Fibroblast of peridontal ligament (primary cell): ENCODE measurements around the gene PBLD.
"Not testable (repeated sequence)": the region's sequence is repeated elsewhere in the genome, so short reads cannot be mapped to it uniquely, and the experiment has no call there.

Source experiments
- DNase-seq: peaks from one replicate; pipeline ENCODE4 v3.0.0-alpha.2; 2010; ENCODE audit errors: extremely low read depth

PBLD gene

DNA sequence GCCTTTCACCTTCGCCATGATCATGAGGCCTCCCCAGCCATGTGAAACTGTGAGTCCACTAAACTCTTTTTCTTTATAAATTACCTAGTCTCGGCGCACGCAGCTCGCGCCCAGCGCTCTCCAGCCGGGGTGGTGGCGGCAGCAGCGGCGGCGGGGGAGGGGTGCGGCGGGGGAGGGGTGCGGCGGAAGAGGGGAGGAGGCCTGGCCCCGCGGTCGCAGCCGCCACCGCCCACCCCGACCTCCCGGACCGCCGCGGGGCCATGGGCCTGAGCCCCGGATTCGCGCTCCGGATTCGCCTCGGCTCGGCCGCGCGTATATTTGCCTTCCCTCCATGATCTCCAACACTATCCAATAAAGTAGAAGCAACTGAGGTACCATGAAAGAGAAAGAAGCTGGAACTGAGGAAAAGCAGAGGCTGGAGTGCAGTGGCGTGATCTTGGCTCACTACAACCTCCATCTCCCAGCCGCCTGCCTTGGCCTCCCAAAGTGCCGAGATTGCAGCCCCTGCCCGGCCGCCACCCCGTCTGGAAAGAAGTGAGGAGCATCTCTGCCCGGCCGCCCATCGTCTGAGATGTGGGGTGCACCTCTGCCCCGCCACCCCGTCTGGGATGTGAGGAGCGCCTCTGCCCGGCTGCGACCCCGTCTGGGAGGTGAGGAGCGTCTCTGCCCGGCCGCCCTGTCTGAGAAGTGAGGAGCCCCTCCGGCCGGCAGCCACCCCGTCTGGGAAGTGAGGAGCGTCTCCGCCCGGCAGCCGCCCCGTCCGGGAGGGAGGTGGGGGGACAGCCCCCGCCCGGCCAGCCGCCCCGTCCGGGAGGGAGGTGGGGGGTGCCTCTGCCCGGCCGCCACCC lies 53.6 kb downstream of the PBLD start:
- not testable (repeated sequence) for DNase-seq

DNA sequence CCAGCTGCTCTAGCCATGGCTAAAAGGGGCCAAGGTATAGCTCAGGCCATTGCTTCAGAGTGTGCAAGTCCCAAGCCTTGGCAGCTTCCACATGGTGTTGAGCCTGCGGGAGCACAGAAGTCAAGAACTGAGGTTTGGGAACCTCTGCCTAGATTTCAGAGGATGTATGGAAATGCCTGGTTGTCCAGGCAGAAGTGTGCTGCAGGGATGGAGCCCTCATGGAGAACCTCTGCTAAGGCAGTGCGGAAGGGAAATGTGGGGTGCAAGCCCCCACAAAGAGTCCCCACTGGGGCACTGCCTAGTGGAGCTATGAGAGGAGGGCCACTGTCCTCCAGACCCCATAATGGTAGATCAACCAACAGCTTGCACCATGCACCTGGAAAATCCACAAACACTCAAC lies 54.9 kb downstream of the PBLD start:
- DNase-seq: not testable (repeated sequence)

DNA sequence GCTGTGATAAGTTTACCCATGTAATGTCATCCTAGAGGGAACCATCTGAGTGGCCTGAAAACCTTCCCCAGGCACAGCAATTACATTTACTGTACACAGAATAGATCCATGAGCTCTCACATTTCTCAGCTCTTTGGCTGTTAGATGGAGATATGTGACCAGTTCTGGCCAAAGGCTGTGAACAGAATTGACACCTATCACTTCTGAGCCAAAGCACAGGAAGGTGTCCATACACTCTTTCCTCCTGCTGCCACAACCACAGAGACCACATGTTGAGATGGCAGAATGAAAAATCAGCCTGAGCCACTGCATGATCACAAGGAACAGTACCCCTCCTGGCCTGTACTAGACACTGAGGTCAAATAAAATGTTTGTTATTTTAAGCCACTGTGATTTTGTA lies 56.5 kb downstream of the PBLD start:
- DNase-seq: no peak

DNA sequence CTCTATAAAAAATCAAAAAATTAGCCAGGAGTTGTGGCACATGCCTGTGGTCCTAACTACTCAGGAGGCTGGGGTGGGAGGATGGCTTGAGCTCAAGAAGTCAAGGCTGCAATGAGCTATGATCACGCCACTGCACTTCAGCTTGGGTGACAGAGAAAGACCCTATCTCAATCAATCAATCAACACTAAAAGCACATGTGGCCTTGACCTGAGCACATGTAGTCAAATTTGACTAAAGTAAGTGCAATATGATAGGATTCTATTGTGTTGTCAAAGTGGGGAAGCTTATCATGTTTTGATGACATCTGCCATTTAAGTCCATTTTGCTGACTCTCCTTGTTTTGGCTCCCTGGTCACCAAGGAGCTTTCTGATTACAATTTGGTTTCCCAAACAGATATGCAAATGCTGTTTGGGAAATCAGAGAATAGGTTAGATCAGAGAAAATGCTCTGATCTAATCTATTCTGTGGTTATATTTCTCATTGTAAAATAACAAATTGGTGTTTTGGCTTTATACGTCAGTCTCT lies 57.1 kb downstream of the PBLD start:
- DNase-seq: no peak

DNA sequence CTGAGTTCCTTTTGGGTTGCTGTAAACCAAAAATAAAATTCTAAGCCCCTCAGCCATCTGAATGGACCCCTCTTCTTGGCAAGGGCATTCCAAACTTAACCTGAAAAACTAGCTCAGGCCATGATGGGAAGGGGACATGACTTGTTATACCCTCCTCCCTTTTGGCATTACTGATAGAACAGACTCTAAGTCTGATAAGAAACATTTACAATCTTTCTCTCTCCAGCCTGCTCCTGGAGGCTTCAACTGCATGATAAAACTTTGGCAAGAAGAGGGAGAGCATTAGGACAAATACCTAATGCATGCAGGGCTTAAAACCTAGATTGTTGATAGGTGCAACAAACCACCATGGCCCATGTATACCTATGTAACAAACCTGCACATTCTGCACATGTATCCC lies 59.9 kb downstream of the PBLD start:
- DNase-seq: no peak

DNA sequence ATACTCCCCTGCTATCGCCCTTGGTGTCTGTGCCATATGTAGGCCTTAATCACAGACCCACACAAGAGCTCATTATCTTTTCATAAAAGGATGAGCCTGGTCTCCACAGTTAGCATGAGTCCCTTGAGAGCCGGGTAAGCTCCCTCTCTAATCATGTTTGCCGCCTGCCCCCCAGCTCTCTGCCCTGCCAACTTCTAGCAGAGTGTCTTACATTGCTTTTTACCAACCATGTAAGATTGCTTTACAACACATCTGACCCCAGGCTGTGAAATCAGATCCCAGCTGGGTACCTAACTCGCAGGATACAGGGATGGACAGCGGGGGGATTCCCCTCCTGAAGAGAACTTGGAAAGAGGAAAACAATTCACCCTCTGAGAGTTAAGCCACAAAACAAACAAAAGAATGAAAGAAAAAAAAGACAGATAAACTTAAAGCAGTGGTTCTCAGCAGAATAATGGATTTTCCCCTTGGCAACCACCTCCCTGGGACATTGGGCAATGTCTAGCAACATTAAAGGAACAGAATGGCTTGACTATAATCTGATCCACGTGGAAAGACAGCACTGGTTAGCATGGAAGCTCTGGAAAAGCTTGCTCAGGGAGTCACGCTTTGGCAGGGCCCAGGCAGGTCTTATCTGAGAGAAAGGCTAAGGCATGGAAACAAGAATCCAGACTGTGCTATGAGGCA lies 61.4 kb downstream of the PBLD start:
- DNase-seq: peak; percentile 67

DNA sequence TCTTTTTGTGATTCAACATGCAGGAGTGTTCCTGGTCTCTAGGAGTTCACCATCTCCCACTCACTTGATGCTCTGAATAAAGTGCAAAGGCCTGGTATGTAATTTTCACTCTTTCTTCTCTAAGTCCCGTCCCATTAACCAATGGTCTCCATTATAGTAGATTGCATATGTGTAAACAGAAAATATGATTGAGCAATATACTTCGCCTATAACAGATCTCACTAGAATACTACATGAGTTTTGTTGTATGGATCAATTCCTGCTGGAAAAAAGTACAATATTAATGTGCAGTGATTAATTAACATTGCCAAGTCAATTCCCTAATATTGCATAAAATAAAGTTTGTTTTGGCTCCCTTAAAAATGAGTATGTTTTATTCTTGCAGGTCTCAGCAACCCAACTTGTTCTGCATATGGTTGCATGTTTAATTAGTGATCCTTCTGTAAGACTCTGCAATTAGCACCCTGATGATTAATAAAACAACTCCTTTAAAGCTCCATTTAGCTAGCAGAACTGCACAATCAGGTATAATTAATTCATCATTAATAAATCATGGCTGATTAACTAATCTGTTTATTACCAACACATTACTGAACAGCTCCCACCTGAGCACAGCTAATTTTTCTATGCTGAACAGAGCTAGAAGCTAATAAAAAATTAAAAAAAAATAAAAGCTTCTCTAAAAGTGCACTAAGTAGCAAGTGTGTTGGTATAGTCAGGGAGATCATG lies 63.0 kb downstream of the PBLD start:
- no peak for DNase-seq

DNA sequence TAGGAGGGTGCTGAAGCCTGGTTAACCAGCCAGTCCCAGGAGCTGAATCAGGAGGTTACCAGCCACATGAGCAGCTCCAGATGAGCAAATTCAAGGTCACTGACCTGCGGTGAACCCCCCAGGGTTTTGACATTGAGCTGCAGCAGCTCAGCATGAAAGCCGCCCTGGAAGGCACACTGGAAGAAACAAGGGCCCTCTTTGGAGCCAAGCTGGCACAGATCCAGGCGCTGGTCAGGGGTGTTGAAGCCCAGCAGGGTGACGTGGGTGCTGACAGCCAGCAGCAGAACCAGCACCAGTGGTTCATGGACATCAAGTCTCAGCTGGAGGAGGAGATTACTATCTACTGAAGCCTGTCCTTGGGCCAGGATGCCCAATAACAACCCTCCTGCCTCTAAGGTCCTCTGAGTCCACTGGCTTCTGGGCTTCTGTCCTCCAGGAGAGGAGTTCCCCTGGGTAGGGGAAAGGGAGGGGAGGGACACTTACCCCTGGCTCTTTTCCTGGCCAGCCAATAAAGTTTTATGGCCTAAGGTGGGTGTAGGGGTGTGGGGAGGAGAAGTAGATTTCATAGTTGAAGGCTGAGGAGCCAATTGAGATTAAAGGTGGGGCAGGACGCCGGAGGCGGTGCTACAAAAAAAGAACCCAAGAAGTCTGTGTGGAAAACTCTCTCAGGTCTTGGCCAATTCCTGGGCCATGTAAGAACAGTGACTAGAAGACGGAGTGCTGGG lies 71.4 kb downstream of the PBLD start:
- DNase-seq: no peak

DNA sequence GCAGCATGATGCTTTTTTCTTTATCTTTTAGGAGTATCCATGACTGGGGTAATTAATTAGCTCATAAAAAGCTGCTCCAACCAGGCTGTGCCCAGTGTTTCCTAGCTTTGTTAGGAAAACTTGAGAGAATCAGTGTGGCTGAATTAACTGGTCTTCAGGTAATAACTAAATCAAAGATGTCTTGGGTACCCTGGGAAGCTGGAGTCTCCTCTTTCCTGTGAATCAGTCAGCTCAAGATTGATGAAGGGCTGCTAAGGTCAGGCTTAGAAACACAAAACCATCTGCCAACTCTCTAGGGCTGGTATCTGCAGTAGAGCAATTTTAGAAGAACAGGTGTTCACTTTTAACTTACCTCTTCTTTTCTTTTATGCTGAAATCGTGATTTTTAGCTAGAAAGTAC lies 79.4 kb downstream of the PBLD start:
- DNase-seq: no peak

DNA sequence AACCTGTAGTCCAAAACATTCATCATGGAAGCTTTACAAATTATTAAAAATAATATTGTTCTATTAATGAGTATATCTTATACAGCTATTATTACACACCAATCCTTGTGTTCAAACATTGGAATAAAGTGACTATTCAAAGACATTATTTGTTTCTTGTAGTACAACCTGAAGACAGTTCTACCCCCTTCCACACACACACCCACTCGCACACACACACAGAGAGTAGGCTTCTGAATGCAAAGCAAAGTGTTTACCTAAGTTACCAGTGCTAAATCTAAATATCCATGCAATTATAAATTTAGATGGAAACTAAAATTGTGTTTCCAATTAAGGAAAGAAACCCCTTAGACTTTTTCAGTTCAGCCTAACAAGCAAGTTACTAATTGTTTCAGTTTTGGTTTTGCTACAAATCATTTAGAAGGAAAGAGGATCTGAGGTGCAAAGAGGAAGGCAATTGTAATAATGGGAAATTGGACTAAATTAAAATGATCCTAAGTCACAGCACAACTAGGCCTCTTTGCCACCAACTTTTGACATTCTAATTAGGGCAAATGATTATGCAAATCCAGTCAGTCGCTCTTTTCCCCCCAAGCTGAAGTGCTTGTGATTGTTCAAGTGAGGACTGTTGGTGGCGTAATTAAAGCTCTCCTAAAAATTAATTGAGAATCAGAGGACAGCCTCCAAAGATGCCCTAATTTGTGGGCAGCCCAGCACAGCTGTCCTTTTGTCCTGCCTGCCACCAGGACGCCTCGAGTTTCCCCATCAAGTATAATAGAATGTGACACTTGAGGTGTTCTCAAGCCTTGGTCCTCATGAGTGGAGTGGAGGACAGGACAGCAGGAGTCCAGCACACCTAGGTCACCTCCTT lies 80.9 kb downstream of the PBLD start:
- DNase-seq: no peak

DNA sequence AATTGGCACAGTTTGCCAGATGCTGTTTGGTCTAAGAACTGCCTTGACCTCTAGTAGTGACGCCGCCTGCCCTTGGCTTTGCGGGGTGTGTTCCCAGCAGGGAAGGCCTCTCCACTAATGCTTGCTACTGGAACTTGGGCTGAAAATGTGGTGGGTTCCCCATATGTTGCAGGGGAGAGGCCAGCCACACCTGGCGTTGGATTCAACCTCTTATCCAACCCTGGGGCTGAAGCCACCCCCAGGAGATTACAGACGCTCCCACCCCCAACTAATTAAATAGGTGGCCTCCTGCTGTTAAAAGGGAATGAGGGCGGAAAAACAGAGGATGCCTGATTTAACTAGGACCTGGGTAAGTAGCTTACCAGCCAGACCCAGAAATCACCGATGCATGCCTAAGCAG lies 81.6 kb downstream of the PBLD start:
- DNase-seq: no peak

DNA sequence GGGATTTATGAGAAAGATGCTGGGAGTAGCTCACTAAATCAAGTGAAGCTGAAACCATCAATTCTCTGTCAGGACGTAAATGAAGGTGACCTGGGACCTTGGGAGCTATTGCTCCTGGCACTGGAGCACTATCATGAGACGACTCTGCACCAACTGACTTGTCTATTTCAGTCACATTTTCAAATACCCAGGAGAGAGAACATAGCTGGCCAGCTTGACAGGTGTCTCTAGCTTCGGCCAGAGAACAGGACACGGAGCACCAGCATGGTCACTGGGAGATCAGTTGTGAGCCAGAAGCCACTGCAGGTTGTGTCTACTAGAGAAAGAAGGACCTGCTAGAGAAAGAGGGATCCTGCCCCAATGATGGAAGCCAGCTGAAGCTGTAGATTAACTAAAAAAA lies 83.4 kb downstream of the PBLD start:
- DNase-seq: no peak

DNA sequence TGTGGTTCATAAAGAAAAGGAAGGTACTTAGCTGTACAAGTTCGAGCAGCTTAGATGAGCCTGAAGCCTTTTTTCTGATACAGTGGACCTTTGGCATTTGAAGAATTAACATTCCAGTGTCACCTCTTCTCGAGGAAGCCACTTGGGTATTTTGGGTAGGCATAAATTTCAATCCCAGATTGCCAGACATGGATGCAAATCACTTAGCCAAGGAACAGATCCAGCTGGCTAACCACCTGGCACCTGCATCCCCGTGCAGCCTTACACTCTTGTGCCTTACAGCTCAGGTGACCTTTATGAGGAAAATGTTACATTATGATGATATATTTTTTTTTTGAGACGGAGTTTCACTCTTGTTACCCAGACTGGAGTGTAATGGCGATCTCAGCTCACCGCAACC lies 84.8 kb downstream of the PBLD start:
- no peak for DNase-seq

DNA sequence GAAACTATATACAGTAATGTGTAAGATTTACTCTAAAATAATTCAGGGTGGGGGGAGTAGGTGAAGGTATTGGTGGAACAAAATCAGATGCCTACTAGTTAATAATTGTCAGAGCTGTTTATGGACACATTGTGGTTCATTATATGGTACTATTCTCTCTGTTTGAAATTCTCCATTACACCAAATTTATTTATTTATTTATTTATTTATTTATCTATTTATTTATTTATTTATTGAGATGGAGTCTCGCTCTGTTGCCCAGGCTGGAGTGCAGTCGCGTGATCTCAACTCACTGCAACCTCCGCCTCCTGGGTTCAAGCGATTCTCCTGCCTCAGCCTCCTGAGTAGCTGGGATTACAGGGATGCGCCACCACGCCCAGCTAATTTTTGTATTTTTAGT lies 86.3 kb downstream of the PBLD start:
- DNase-seq: not testable (repeated sequence)

DNA sequence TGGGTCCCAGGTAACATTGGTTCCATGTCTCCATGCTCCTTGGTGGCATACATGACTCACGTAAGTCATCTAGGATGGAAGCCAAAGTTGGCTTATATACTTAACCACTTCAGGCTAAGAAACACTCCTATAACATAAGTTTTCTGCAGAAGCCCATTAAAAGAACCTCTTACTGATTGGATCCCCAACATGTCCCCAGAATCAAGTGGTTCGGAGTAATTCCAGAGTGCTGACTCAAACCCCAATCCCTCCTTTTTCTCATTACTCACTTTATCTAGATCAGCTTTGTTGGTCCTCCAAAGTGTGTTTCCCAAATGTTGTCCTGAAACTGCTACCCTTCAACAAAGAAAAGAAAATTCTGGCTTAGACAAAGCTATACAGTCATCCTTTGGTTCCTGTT lies 90.7 kb downstream of the PBLD start:
- peak; percentile 8 for DNase-seq

DNA sequence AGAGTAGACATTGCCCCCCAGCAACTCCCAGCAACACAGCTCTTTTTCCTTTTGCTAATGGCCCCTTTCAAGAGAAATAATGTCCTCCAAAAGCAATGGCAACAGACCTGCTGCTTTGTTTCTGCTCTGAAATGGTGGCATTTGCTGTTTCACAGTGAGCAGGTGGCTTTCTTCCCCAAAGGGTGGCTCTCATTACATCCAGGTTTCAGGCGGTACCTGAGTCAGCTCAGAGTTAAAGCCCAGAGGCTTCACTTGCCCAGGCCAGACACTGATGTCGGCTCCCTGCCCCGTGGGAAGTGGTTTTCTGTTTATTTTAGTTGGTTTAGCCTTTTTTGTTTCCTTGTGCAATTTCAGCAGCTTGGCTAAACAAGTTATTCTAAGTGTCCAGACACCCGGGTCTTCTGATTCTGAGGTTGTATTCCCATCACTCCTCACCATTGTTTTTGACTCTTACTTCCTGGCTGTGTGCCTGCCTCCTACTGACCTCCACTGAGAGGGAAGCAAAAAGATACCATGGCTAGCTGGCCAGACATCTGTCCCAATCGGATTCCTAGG lies 93.1 kb downstream of the PBLD start:
- peak; percentile 45 for DNase-seq

DNA sequence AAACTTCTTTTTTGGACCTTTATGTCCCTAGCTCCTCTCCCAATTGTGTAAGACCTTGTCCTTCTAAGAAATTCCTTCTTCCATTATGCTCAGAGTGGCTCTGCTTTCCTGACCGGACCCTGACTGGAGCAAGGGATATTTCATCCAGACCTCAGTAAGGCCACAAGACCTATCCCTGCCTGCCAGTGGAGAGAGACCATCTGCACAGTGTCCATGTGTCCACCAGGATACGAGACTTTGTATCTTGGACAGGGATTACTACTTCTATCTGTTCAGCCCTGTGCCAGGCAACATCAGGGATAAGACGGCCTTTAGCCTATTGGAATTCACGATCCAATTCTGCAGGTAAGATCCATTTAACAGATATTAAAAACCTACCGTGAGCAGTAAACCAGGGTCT lies 93.7 kb downstream of the PBLD start:
- DNase-seq: no peak

DNA sequence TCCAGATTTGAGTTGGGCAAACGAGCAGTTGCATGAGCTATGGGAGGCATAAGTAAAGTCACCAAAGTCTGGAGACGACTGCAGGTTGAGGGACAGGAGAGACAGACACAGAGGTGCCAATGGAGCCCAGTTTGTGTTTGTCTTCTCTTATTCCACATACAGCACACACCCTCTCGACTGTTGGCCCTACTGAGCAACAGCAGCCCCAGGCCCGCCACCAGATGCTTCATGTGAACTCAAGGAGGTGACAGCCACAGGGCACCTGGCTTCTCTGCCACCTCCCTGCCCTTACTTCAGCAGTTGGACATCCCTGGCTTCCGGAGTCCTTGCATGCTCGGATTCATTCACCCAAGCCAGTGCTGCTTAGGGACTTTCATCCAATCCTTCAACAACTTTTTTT lies 94.4 kb downstream of the PBLD start:
- DNase-seq: no peak

DNA sequence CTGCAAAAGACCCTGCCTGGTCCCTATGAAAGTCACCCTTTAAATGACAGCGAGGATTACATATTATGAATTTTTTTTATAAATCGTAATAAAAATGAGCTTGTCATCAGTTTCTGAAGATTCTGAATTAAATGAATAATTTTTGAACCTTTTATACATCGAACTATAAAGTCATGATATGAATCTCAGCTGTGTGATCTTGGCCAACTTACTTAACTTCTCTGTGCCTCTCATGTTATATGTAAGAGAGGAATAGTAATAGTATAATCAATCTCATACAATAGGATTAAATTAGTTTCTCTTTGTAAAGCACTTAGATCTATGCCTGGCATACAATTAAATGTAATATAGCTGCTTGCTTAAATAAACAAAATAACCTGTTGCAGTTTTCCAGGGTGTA lies 95.6 kb downstream of the PBLD start:
- no peak for DNase-seq

DNA sequence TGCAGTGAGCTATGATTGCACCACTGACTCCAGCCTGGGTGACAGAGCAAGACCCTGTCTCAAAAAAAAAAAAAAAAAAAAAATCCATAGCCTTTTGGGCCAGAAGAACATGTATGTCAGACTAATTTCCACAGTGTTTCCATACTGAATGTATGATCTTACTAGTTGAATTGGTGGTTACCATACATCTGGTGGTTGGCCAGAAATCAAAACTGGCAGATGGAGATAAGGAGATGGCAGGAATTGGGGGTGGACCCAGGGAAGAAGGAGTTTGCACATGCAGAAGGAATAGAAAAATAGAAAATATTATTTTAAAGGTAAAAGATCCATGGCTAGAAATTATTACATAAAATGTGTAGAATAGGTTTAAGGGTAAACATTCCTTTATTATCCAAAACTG lies 97.1 kb downstream of the PBLD start:
- DNase-seq: no peak

DNA sequence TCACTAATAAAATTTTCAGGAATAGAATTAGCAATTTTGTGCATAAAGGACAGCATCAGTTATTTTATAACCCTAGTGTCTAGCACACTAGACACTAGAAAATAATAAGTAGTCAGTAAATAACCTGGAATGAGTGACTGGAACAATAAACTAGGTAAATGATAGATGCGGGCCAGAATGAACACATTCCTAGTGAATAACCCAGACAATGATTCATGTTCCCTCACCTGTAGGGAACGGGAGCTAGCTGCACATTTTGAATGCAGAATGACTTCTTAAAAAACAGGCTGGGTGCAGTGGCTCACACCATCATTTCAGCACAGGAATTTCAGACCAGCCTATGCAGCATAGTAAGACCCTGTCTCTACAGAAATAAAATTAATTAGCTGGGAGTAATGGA lies 97.6 kb downstream of the PBLD start:
- DNase-seq: no peak
